ENCODE data around the gene MTRF1. TPM values are rescaled to one million over a fixed set of nuclear protein-coding genes. Genes with fewer than 3 reads are reported as not detected.

The MTRF1 gene
- total and polyA plus RNA-seq, 2 of the 8 experiments (the other 6 are each of a cell fraction or from before 2014, with no cell fraction given): 8.0 to 19.2 TPM

DNA sequence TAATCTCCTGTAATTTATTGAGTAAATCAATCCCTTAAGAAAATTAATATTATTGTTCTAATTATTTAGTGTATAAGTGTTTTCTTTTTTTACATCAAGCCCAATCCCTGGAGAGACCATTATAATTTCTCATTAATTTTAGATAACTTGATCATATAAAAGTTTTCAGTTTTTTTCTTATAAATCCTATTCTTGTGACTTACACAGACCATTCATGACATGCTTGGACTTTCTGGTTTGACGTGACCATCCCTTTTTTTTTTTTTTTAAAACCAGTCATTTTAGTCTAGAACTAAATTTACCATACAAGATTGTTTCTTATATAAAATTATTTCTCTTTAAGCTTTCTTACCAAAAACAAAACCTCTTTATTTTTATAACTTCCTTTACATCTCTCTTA lies 5.4 kb upstream of the MTRF1 start:
- Histone ChIP-seq H3K36me3 (ENCODE audit: control insufficient read depth in 2 of 4, insufficient read depth in 4 of 4, low read length in 3 of 4) (no peaks in the 10 kb centered on the region), H4K5ac (ENCODE audit: insufficient read length, low read depth, low read length) (no peak overlapping the region), H3K23me2 (ENCODE audit: low read depth, low read length) (no peaks in the 10 kb centered on the region), H3K23ac (ENCODE audit: insufficient read length) (no peak overlapping the region), H2AK5ac (ENCODE audit: low read depth, low read length) (no peak overlapping the region), H3K9ac (replicated peaks in 1 of 4; ENCODE audit: extremely low read depth in 1 of 4, low read depth in 3 of 4, low read length in 3 of 4) (no peak overlapping the region), H3K27me3 (replicated peaks in 1 of 4; ENCODE audit: control insufficient read depth in 3 of 4, extremely low read depth in 1 of 4, insufficient read depth in 3 of 4, low read length in 3 of 4) (no peaks in the 10 kb centered on the region), H3K4me1 (replicated peaks in 1 of 4; ENCODE audit: control insufficient read depth in 3 of 4, insufficient read depth in 4 of 4, low read length in 3 of 4) (no peaks in the 10 kb centered on the region), H2BK120ac (replicated peaks; ENCODE audit: low read depth, low read length) (no peak overlapping the region), H3K14ac (ENCODE audit: insufficient read length) (no peak overlapping the region), H3K27ac (ENCODE audit: low read depth, low read length) (no peak overlapping the region), H3K56ac (replicated peaks; ENCODE audit: insufficient read length, low read depth, low read length) (no peak overlapping the region), H2BK20ac (ENCODE audit: low read length) (no peak overlapping the region), H3K4me2 (ENCODE audit: insufficient read depth in 1 of 2, low read depth in 2 of 2, low read length in 2 of 2) (no peak overlapping the region), H3K9me3 (ENCODE audit: insufficient read depth in 2 of 2, low read depth in 1 of 2, low read length in 1 of 2) (peaks cover 30 to 40% of the 10 kb centered on the region in 2 experiments), H4K8ac (ENCODE audit: extremely low read depth, insufficient read depth, low read length) (no peak overlapping the region), H2BK12ac (ENCODE audit: low read depth, low read length) (no peak overlapping the region), H3K18ac (ENCODE audit: extremely low read depth, low read length) (no peak overlapping the region), H4K20me1 (replicated peaks in 1 of 2; ENCODE audit: control insufficient read depth in 1 of 2, insufficient read depth in 2 of 2, low read length in 2 of 2) (no peaks in the 10 kb centered on the region), H2BK15ac (ENCODE audit: low read length) (no peak overlapping the region), H4K91ac (replicated peaks; ENCODE audit: insufficient read length, low read length) (no peak overlapping the region), H2BK5ac (ENCODE audit: low read depth, low read length) (no peak overlapping the region), H3K4ac (replicated peaks; ENCODE audit: insufficient read length, low read depth, low read length) (no peak overlapping the region), H3K79me1 (ENCODE audit: low read depth, low read length) (no peaks in the 10 kb centered on the region), H3K79me2 (ENCODE audit: control insufficient read depth in 1 of 2, insufficient read depth in 2 of 2, low read length in 2 of 2) (no peaks in the 10 kb centered on the region), H2AFZ (ENCODE audit: low read length) (no peak overlapping the region), H3K4me3 (ENCODE audit: extremely low read depth in 1 of 4, insufficient read depth in 2 of 4, low read depth in 3 of 4, low read length in 4 of 4) (no peak overlapping the region)
- CTCF ChIA-PET (ENCODE audit: partially characterized antibody): interaction anchor here (0.6 kb wide), 2 partner anchors 1700 to 1863 kb away, joined by 3 read pairs; no protein-coding TSS in a partner anchor
- no peak for FAIRE-seq
- POLR2A ChIA-PET (ENCODE audit: partially characterized antibody): no interaction called here
- no peak for DNase-seq (ENCODE audit: low read depth in 1 of 2, low spot score in 2 of 2)
- WGBS, 2 experiments (ENCODE audit: extremely low coverage in 1 of 2, insufficient coverage in 1 of 2, insufficient read length in 1 of 2, insufficient replicate concordance in 2 of 2, low coverage in 1 of 2, low lambda C conversion rate in 2 of 2, missing lambda C conversion rate in 1 of 2): 23% methylated on average over 1 of the region's 1 CpG; no CpG with 5 or more reads in 1 of the 2 experiments
- no peak for TF ChIP-seq PHF8 (conservative IDR thresholded peaks at IDR 0.05; ENCODE audit: low read depth, low read length)
- TF ChIP-seq, protein P1, sequence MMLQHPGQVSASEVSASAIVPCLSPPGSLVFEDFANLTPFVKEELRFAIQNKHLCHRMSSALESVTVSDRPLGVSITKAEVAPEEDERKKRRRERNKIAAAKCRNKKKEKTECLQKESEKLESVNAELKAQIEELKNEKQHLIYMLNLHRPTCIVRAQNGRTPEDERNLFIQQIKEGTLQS (IDR thresholded peaks at IDR 0.05; ENCODE audit: insufficient read depth, low read depth, low read length): no peak
- TF ChIP-seq KDM4A (IDR thresholded peaks at IDR 0.05; ENCODE audit: low read depth, low read length, severe bottlenecking): no peak
- TF ChIP-seq, protein P2, sequence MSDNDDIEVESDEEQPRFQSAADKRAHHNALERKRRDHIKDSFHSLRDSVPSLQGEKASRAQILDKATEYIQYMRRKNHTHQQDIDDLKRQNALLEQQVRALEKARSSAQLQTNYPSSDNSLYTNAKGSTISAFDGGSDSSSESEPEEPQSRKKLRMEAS (IDR thresholded peaks at IDR 0.05): no peak
- no peak for TF ChIP-seq CREB1 (IDR thresholded peaks at IDR 0.05)
- TF ChIP-seq SP2 (IDR thresholded peaks at IDR 0.05; ENCODE audit: low read length): no peak
- no peak for TF ChIP-seq RXRA (IDR thresholded peaks at IDR 0.05; ENCODE audit: insufficient read depth, low read depth, low read length)
- TF ChIP-seq SIRT6 (IDR thresholded peaks at IDR 0.05; ENCODE audit: low read length): no peak
- no peak for TF ChIP-seq BACH1 (IDR thresholded peaks at IDR 0.05; ENCODE audit: low read length)
- no peak for TF ChIP-seq TAF1 (IDR thresholded peaks at IDR 0.05; ENCODE audit: low read depth, low read length)
- TF ChIP-seq SIX5 (IDR thresholded peaks at IDR 0.05; ENCODE audit: low read depth, low read length): no peak
- no peak for TF ChIP-seq EP300 (IDR thresholded peaks at IDR 0.05; ENCODE audit: borderline replicate concordance in 1 of 2, low read depth in 2 of 2, low read length in 2 of 2)
- no peak for TF ChIP-seq ZNF274 (IDR thresholded peaks at IDR 0.05; ENCODE audit: borderline replicate concordance, extremely low read depth, low read length)
- TF ChIP-seq YY1 (IDR thresholded peaks at IDR 0.05; ENCODE audit: low read depth, low read length): no peak; the same call in 1 of the 2 replicates
- TF ChIP-seq CBX5 (IDR thresholded peaks at IDR 0.05; ENCODE audit: low read depth, low read length): no peak

Data from H1 (cell line).